ENCODE data around the gene CNTLN.
"Not testable (repeated sequence)": the region's sequence is repeated elsewhere in the genome, so short reads cannot be mapped to it uniquely, and the experiment has no call there.

The CNTLN gene

GRCh38 chr9:17490110-17490509, 355.3 kb downstream of the CNTLN start:
- DNase-seq (ENCODE audit: low read depth in 3 of 3): no peak

GRCh38 chr9:17491780-17492179, 356.9 kb downstream of the CNTLN start:
- DNase-seq (ENCODE audit: low read depth in 3 of 3): no peak

GRCh38 chr9:17503196-17503595, 368.4 kb downstream of the CNTLN start:
- no peak for DNase-seq (ENCODE audit: low read depth in 3 of 3)

- no peak for DNase-seq (ENCODE audit: low read depth in 3 of 3)
Observed at GRCh38 chr9:17509151-17509550, 374.3 kb downstream of the CNTLN start.

GRCh38 chr9:17509701-17510100, 374.9 kb downstream of the CNTLN start:
- no peak for DNase-seq (ENCODE audit: low read depth in 3 of 3)

GRCh38 chr9:17519761-17520160, 384.9 kb downstream of the CNTLN start:
- DNase-seq (ENCODE audit: low read depth in 3 of 3): no peak

- no peak for DNase-seq (ENCODE audit: low read depth in 3 of 3)
Observed at GRCh38 chr9:17520268-17521064, 385.6 kb downstream of the CNTLN start.

- DNase-seq (ENCODE audit: low read depth in 3 of 3): no peak
Observed at GRCh38 chr9:17521100-17521855, 386.4 kb downstream of the CNTLN start.

GRCh38 chr9:17526726-17527125, 391.9 kb downstream of the CNTLN start:
- not testable (repeated sequence) for DNase-seq (ENCODE audit: low read depth in 3 of 3)

GRCh38 chr9:17528859-17529258, 394.0 kb downstream of the CNTLN start:
- no peak for DNase-seq (ENCODE audit: low read depth in 3 of 3)

GRCh38 chr9:17531642-17532254, 396.9 kb downstream of the CNTLN start:
- DNase-seq (ENCODE audit: low read depth in 3 of 3): no peak

GRCh38 chr9:17532461-17532860, 397.6 kb downstream of the CNTLN start:
- no peak for DNase-seq (ENCODE audit: low read depth in 3 of 3)

GRCh38 chr9:17535176-17535575, 400.3 kb downstream of the CNTLN start:
- no peak for DNase-seq (ENCODE audit: low read depth in 3 of 3)

- DNase-seq (ENCODE audit: low read depth in 3 of 3): no peak
Observed at GRCh38 chr9:17536027-17536426, 401.2 kb downstream of the CNTLN start.

GRCh38 chr9:17551023-17551422, 416.2 kb downstream of the CNTLN start:
- DNase-seq (ENCODE audit: low read depth in 3 of 3): no peak
